Activated CD4-positive, alpha-beta T cell treated with anti-CD3 and anti-CD28 coated beads, Interleukin-2, amount 10 ng/mL, durations not matched to agents 7 days and 5 days (primary cell): ENCODE data around the gene TRAF5. TPM values are rescaled to one million over a fixed set of nuclear protein-coding genes. Genes with fewer than 3 reads are reported as not detected.
"Not testable (repeated sequence)": the region's sequence is repeated elsewhere in the genome, so short reads cannot be mapped to it uniquely, and the experiment has no call there.

ENCODE experiments used
- CTCF ChIA-PET: fragments of 350-600 bp; sonication (Branson Sonifier 250); formaldehyde crosslinking; loops from one replicate; lab custom pipeline; 2021; ENCODE audit warnings: antibody characterized with exemption; lab: Charles Lee
- POLR2A ChIA-PET: fragments of 350-600 bp; sonication (Branson Sonifier 250); formaldehyde crosslinking; loops from one replicate; lab custom pipeline; 2021; ENCODE audit warnings: antibody characterized with exemption; lab: Charles Lee
- DNase-seq: peaks from one replicate; pipeline ENCODE4 v3.0.0-alpha.2; 2020
- H3K27ac Mint-ChIP-seq: one replicate; pipeline ENCODE4 v1.8.0; 2021; ENCODE audit warnings: mild to moderate bottlenecking, moderate library complexity, mixed read lengths
- H3K27me3 Mint-ChIP-seq: one replicate; pipeline ENCODE4 v1.8.0; 2021; ENCODE audit warnings: mixed read lengths
- H3K36me3 Mint-ChIP-seq: one replicate; pipeline ENCODE4 v1.8.0; 2021; ENCODE audit warnings: low read depth, mixed read lengths
- H3K4me1 Mint-ChIP-seq: one replicate; pipeline ENCODE4 v1.8.0; 2021; ENCODE audit warnings: mixed read lengths
- H3K4me3 Mint-ChIP-seq: one replicate; pipeline ENCODE4 v1.8.0; 2021; ENCODE audit warnings: mild to moderate bottlenecking, moderate library complexity, mixed read lengths
- H3K9me3 Mint-ChIP-seq: one replicate; pipeline ENCODE4 v1.8.0; 2021; ENCODE audit warnings: mixed read lengths
- total RNA-seq, 2 experiments: library from RNA; stranded (reverse); gene quantifications; one replicate each; pipeline ENCODE4 v1.2.3, GENCODE V29; 2021

The TRAF5 gene
- total RNA-seq, 2 experiments from 2014 or later, result 64.5 to 65.6 TPM

DNA sequence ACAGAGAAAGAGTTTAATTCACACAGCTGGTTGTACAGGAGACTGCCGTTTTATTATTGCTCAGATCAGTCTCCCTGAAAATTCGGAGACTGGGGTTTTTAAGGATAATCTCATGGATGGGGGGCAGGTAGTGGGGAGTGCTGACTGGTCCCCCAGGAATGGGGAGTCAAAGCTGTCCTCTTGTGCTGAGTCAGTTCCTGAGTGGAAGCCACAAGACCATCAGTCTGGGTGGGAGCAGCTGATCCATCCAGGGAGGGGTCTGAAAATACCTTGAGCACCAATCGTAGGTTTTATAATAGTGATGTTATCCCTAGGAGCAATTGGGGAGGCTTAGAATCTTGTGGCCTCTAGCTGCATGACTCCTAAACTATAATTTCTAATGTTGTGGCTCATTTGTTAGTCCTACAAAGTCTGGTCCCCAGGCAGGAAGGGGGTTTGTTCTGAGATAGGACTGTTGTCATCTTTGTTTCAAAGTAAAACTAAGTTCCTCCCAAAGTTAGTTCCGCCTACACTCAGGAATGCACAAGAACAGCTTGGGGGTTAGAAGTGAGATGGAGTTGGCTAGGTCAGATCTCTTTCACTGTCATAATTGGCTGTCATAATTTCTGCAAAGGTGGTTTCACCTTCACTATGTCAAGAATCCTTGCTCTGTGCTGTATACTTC, 50.3 kb downstream of the TRAF5 start:
- Mint-ChIP-seq H3K4me3 (no peak overlapping the region), H3K4me1 (peaks cover 21% of the 10 kb centered on the region), H3K27me3 (no peaks in the 10 kb centered on the region), H3K36me3 (peaks cover 44% of the 10 kb centered on the region), H3K27ac (no peak overlapping the region), H3K9me3 (peaks cover 1% of the 10 kb centered on the region)
- ChIA-PET POLR2A (no interaction called here), CTCF (interaction anchor here (1.0 to 1.1 kb wide), 2 partner anchors 43 to 53 kb away, joined by 3 read pairs; no protein-coding TSS in a partner anchor)
- DNase-seq, result no peak

DNA sequence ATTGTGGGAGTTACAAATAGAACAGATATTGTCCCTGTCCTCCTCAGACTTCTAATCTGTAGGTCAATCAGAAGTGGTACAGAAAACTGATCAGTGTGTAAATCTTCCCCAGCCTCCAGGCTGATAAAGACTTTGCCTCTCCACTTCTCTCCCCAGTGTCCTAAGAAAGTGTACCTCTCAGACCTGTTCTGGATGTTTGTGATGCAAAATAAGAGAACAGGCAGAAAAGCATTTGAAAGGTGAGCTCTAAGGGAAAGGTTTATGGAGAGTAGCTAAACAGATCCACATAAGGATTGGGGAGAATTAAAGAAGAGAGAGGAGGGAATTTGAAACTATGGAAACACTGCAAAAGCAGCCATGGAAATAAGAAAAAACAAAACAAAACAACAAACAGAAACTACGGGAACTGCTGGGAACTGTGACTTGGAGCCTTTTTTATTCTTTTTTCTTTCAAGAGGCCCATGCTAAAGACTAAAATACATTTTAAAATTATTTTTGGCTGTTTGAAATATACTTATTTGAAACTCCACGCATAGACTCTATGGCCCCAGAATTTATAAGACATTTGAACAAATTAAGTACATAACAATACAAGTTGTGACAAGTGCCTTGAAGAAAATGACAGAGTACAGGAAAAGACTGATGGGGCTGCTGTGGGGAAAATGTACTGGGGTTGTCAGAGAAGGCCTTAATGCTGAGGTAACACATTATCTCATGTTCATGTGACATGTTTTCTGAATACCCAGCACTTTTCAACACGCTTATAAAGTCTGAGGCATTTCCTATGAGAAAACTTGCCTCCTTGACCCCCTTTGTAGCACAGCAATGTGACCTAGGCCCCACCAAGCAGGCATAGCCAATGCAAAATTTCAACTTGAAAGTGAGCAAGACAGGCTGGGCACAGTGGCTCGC, 51.2 kb downstream of the TRAF5 start:
- ChIA-PET POLR2A (no interaction called here), CTCF (interaction anchor here (1.0 kb wide), 1 partner anchor 54 kb away, joined by 3 read pairs; no protein-coding TSS in a partner anchor)
- no peak overlapping the region for H3K4me3 Mint-ChIP-seq

DNA sequence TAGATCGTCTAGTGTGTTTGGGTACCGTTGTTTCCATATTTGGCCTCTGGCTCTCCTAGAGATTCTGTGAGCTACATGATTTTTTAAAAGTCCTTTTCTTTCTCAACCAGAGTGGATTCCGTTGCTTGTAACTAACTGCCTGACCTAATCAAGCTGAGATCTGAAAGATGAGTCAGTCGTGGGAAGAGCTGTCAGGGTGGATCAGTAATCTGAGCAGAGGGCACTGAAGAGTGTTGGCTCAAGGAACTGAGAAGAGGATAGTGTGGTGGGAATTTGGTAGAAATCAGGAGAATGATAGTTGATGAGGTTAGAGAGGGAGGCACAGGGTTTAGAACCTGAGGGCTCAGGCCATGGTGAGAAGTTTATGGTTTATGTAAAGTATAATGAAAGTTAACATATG, 52.2 kb downstream of the TRAF5 start:
- POLR2A ChIA-PET, result no interaction called here
- Mint-ChIP-seq H3K27me3 (no peaks in the 10 kb centered on the region), H3K9me3 (peaks cover 3% of the 10 kb centered on the region), H3K4me1 (peaks cover 36% of the 10 kb centered on the region), H3K36me3 (peaks cover 46% of the 10 kb centered on the region), H3K27ac (peak overlapping the region; percentile 9), H3K4me3 (no peak overlapping the region)
- no peak for DNase-seq
- CTCF ChIA-PET, result no interaction called here

More for the DNA sequence above, 51.2 kb downstream of the TRAF5 start:
- peaks cover 40% of the 10 kb centered on the region for H3K36me3 Mint-ChIP-seq
- H3K27me3 Mint-ChIP-seq, result no peaks in the 10 kb centered on the region
- H3K9me3 Mint-ChIP-seq, result peaks cover 3% of the 10 kb centered on the region
- H3K4me1 Mint-ChIP-seq, result peaks cover 26% of the 10 kb centered on the region
- no peak overlapping the region for H3K27ac Mint-ChIP-seq
- DNase-seq, result no peak

DNA sequence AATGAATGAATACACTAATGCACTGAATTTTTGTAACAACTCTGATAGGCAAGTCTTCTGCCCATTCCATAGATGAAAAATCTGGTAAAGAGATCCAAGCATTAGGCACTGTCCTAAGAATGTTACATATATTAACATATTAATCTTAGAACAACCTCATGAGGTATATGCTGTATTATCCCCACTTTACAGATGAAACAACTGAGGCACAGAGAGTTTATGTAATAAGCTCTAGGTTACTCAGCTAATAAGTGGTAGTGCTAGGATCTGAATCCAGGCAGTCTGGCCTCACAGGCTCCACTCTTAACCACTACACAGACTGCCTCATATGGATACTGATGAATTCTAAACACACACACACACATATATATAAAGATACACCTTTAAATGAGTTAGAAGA, 52.8 kb downstream of the TRAF5 start:
- Mint-ChIP-seq H3K9me3 (peaks cover 3% of the 10 kb centered on the region), H3K4me1 (peaks cover 38% of the 10 kb centered on the region), H3K27ac (no peak overlapping the region), H3K4me3 (no peak overlapping the region), H3K27me3 (no peaks in the 10 kb centered on the region), H3K36me3 (peaks cover 42% of the 10 kb centered on the region)
- ChIA-PET CTCF (interaction anchor here (1.3 kb wide), 2 partner anchors 9 to 26 kb away, joined by 3 to 5 read pairs; no protein-coding TSS in a partner anchor), POLR2A (no interaction called here)
- no peak for DNase-seq

DNA sequence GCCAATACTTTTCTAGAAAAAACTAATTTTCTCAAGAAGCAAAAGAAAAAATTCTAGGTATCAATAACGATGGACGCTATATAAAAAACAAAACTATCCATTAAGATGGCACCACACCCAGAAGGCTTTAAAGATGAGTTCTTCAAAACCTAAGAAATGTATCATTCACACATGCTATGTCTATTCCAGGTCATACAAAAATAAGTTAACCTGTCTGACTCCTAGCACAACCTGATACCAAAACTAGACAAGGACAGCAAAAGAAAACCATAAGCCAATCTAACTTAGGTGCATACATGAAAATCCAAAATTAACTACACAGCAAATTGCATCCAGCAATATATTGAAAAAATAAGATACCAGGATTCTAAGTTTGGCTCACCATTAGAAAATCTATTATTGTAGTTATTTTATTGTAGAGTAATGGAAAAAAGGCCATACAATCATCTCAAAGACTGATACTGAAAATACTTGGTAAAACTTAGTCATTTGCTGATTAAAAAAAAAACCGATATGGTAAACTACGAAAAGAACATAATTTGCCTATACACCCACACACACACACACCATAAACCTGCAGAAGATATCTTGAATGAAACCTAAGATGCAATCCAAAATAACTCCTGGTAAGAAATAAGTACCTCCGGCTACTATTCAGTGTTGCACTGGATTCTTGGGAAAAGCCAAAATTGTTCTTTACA, 55.0 kb downstream of the TRAF5 start:
- Mint-ChIP-seq H3K36me3 (peaks cover 22% of the 10 kb centered on the region), H3K4me1 (peaks cover 33% of the 10 kb centered on the region), H3K27me3 (no peaks in the 10 kb centered on the region), H3K9me3 (peaks cover 3% of the 10 kb centered on the region), H3K27ac (peak overlapping the region; percentile 97), H3K4me3 (peak overlapping the region; percentile 88)
- POLR2A ChIA-PET, result interaction anchor here (0.7 kb wide), 1 partner anchor 1015 kb away, joined by 5 read pairs; no protein-coding TSS in a partner anchor
- DNase-seq, result no peak
- CTCF ChIA-PET, result interaction anchor here (1.8 kb wide), 1 partner anchor 8 kb away, joined by 4 read pairs; no protein-coding TSS in a partner anchor

DNA sequence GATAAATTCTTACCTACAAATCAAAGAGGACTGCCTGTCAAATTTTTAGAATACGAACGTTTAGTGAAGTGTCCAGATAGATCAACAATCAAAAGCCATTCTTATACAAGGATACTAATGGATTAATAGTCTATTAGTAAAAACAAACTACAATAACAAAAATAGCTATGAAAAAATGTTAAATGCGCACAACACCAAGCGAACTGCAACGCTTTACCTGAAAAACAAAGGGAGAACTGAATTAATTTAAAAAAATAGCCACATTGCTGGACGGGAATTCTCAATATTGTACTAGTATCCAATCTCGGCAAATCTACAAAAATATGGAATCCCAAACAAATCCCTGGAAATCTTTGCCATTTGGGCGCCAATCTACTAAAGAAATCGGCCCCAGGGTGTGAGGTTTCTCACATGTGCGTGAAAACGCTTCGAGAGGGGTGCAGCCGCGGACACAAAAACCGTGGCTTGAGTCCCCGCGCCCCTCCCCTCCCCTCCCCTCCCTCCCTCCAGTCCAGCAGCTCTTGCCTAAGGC, 55.6 kb downstream of the TRAF5 start:
- peaks cover 4% of the 10 kb centered on the region for H3K27me3 Mint-ChIP-seq
- CTCF ChIA-PET, result no interaction called here
- peaks cover 19% of the 10 kb centered on the region for H3K36me3 Mint-ChIP-seq
- POLR2A ChIA-PET, result interaction anchor here (0.7 kb wide), 1 partner anchor 1015 kb away, joined by 5 read pairs; no protein-coding TSS in a partner anchor
- peaks cover 3% of the 10 kb centered on the region for H3K9me3 Mint-ChIP-seq
- H3K4me1 Mint-ChIP-seq, result peaks cover 28% of the 10 kb centered on the region
- H3K27ac Mint-ChIP-seq, result peak overlapping the region; percentile 97
- no peak for DNase-seq
- peak overlapping the region; percentile 88 for H3K4me3 Mint-ChIP-seq

DNA sequence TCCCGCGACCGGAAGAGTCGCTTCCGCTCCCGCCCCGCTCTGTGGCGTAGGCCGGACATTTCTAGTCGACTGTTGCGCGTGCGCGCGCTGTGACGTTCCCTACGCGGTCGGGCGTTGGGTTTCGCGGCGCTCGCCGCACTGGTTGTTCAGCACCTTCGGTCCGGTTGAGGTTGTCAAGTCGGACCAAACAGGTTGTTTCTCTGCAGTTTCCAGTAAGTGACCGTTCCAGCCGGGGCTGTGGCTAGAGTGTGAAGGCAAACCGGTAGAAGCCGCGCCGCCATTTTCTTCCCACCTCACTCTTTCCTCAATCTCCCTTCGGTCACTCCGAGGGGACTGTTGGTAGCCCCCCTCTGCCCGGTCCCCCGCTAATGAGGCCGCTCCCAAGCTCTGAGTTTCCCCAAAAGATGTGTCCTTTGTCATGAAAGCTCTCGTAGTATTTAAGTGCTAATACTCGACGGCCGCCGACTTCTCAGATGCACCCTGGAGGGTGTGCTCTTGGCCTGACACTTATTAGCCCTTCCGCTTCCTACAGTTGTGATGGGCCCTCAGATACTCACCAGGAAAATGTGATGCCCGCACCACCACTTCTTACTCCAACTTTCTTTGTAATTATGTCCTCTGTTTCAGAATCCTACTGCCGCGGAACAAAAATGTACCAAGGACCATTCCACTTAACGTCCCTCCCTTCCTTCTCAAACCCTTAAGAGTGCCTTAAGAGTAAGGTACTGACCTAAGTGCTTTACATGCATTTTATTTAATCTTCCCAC, 56.3 kb downstream of the TRAF5 start:
- Mint-ChIP-seq H3K4me1 (peaks cover 27% of the 10 kb centered on the region), H3K9me3 (peaks cover 3% of the 10 kb centered on the region), H3K27ac (peak overlapping the region; percentile 97), H3K27me3 (peaks cover 5% of the 10 kb centered on the region), H3K36me3 (peaks cover 19% of the 10 kb centered on the region), H3K4me3 (peak overlapping the region; percentile 88)
- ChIA-PET POLR2A (no interaction called here), CTCF (interaction anchor here (1.0 kb wide), 1 partner anchor 16 kb away, joined by 3 read pairs; no protein-coding TSS in a partner anchor)
- DNase-seq, result peak; percentile 81

DNA sequence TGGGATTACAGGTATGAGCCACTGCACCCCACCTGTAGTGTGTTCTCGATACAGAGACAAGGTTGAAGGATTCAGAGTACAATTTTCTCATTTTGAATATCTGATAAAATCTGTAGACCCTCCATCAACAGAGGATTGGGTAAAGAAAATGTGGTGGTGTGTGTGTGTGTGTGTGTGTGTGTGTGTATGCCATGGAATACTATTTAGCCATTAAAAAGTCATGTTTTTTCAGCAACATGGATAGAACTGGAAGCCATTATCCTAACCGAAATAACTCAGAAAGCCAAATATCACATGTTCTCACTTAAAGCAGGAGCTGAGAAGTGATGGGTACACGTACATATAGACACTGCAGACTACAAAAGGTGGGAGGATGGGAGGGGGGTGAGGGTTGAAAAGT, 57.9 kb downstream of the TRAF5 start:
- ChIA-PET POLR2A (no interaction called here), CTCF (no interaction called here)
- peaks cover 22% of the 10 kb centered on the region for H3K4me1 Mint-ChIP-seq
- no peak for DNase-seq
- peaks cover 7% of the 10 kb centered on the region for H3K27me3 Mint-ChIP-seq
- peaks cover 3% of the 10 kb centered on the region for H3K9me3 Mint-ChIP-seq
- no peak overlapping the region for H3K4me3 Mint-ChIP-seq
- H3K36me3 Mint-ChIP-seq, result peaks cover 15% of the 10 kb centered on the region
- no peak overlapping the region for H3K27ac Mint-ChIP-seq

DNA sequence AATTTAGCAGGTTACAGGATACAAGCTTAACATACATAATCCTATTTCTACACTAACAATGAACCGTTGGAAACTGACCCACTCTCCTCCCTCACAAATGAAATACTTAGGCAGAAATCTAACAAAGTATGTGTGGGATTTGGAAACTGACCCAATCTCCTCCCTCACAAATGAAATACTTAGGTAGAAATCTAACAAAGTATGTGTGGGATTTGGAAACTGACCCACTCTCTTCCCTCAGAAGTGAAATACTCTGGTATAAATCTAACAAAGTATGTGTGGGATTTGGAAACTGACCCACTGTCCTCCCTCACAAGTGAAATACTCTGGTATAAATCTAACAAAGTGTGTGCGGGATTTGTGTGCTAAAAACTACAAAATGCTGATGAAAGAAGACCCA, 60.3 kb downstream of the TRAF5 start:
- H3K4me3 Mint-ChIP-seq, result no peak overlapping the region
- ChIA-PET CTCF (interaction anchor here (0.7 kb wide), 1 partner anchor 51 kb away, joined by 4 read pairs; no protein-coding TSS in a partner anchor), POLR2A (no interaction called here)
- H3K27me3 Mint-ChIP-seq, result peaks cover 7% of the 10 kb centered on the region
- H3K4me1 Mint-ChIP-seq, result peaks cover 17% of the 10 kb centered on the region
- DNase-seq, result no peak
- peaks cover 2% of the 10 kb centered on the region for H3K9me3 Mint-ChIP-seq
- no peak overlapping the region for H3K27ac Mint-ChIP-seq
- peaks cover 13% of the 10 kb centered on the region for H3K36me3 Mint-ChIP-seq

DNA sequence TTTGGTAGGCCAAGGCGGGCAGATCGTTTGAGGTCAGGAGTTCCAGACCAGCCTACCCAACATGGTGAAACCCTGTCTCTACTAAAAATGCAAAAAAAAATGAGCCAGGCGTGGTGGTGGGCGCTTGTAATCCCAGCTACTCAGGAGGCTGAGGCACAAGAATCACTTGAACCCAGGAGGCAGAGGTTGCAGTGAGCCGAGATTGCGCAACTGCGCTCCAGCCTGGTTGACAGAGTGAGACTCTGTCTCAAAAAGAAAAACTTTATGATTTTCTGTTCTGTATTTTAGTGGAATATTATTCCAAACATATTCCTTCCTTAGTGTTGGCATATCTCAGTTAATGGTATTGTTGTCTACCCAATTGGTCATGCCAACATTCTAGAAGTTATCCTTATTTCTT, 64.2 kb downstream of the TRAF5 start:
- H3K4me3 Mint-ChIP-seq, CTCF ChIA-PET, H3K27ac Mint-ChIP-seq, H3K36me3 Mint-ChIP-seq, POLR2A ChIA-PET, H3K9me3 Mint-ChIP-seq, H3K27me3 Mint-ChIP-seq, DNase-seq, H3K4me1 Mint-ChIP-seq: not testable (repeated sequence)

DNA sequence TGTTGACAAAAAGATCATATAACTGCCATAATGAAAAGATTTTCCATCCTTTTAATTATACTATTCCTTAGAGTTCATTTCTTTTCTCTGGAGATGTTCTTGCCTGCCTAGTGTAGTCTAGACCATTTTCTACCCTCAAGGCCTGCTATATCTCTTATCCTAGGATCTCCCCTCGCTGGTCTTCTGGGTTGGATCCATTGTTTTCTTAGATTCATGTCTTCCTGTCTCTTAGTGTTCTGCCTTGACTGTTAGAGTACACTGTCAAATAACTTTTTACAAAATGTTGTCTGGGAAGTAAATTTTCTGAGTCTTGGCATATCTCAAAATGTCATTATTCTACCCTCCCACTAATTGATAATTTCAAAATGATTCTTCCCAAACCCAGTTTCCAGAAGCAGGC, 66.6 kb downstream of the TRAF5 start:
- H3K36me3 Mint-ChIP-seq, result peaks cover 3% of the 10 kb centered on the region
- H3K4me1 Mint-ChIP-seq, result no peaks in the 10 kb centered on the region
- POLR2A ChIA-PET, result no interaction called here
- H3K4me3 Mint-ChIP-seq, result no peak overlapping the region
- no peak overlapping the region for H3K27ac Mint-ChIP-seq
- DNase-seq, result no peak
- H3K9me3 Mint-ChIP-seq, result no peaks in the 10 kb centered on the region
- CTCF ChIA-PET, result no interaction called here
- peaks cover 2% of the 10 kb centered on the region for H3K27me3 Mint-ChIP-seq
